ENCODE results near the gene ZNF268.

ZNF268 gene

GRCh38 chr12:133180669-133181068 is 626 bp upstream of the ZNF268 start:
- H3K4me3 ChIP-seq (ENCODE audit: low read depth, low read length): no peak overlapping the region
- no peak for TF ChIP-seq CTCF (IDR thresholded peaks at IDR 0.05; ENCODE audit: borderline replicate concordance, insufficient read depth, low read depth, low read length)

- TF ChIP-seq CTCF (IDR thresholded peaks at IDR 0.05; ENCODE audit: borderline replicate concordance, insufficient read depth, low read depth, low read length): no peak
- no peak overlapping the region for H3K4me3 ChIP-seq (ENCODE audit: low read depth, low read length)
Observed at GRCh38 chr12:133190176-133190575, 8.9 kb downstream of the ZNF268 start.

GRCh38 chr12:133192847-133193246 is 11.6 kb downstream of the ZNF268 start:
- no peak for TF ChIP-seq CTCF (IDR thresholded peaks at IDR 0.05; ENCODE audit: borderline replicate concordance, insufficient read depth, low read depth, low read length)
- H3K4me3 ChIP-seq (ENCODE audit: low read depth, low read length): no peak overlapping the region

GRCh38 chr12:133201888-133202287 is 20.6 kb downstream of the ZNF268 start:
- H3K4me3 ChIP-seq (ENCODE audit: low read depth, low read length): no peak overlapping the region
- TF ChIP-seq CTCF (IDR thresholded peaks at IDR 0.05; ENCODE audit: borderline replicate concordance, insufficient read depth, low read depth, low read length): no peak

- no peak overlapping the region for H3K4me3 ChIP-seq (ENCODE audit: low read depth, low read length)
- no peak for TF ChIP-seq CTCF (IDR thresholded peaks at IDR 0.05; ENCODE audit: borderline replicate concordance, insufficient read depth, low read depth, low read length)
Observed at GRCh38 chr12:133202493-133203343, 21.4 kb downstream of the ZNF268 start.

- no peak overlapping the region for H3K4me3 ChIP-seq (ENCODE audit: low read depth, low read length)
- no peak for TF ChIP-seq CTCF (IDR thresholded peaks at IDR 0.05; ENCODE audit: borderline replicate concordance, insufficient read depth, low read depth, low read length)
Observed at GRCh38 chr12:133203344-133204263, 22.3 kb downstream of the ZNF268 start.

All from GM12875 (cell line).